GM10266 (cell line): ENCODE results near the gene ZNF280D.

Source experiments
- DNase-seq: peaks from one replicate; pipeline ENCODE4 v3.0.0; 2012; ENCODE audit errors: extremely low spot score
- CTCF ChIP-seq: IDR thresholded peaks from 2 replicates; pipeline ENCODE4 v1.5.1; 2012; ENCODE audit warnings: mild to moderate bottlenecking, low read depth; ENCODE audit not compliant: control insufficient read depth, insufficient read depth; ENCODE audit errors: missing control alignments

Gene ZNF280D

GRCh38 chr15:56725386-56725785 lies 7.9 kb downstream of the ZNF280D start:
- no peak for TF ChIP-seq CTCF
- DNase-seq, result no peak

GRCh38 chr15:56724232-56724631 lies 9.1 kb downstream of the ZNF280D start:
- TF ChIP-seq CTCF, result no peak
- no peak for DNase-seq

- DNase-seq, result no peak
- TF ChIP-seq CTCF, result no peak
These were observed 9.5 kb downstream of the ZNF280D start for GRCh38 chr15:56723787-56724186.

- DNase-seq, result no peak
- no peak for TF ChIP-seq CTCF
These were observed 13.3 kb downstream of the ZNF280D start for GRCh38 chr15:56719774-56720555.

- DNase-seq, result no peak
- no peak for TF ChIP-seq CTCF
These were observed 14.2 kb downstream of the ZNF280D start for GRCh38 chr15:56719021-56719612.

GRCh38 chr15:56718560-56718959 lies 14.7 kb downstream of the ZNF280D start:
- no peak for TF ChIP-seq CTCF

GRCh38 chr15:56716334-56716733 lies 17.0 kb downstream of the ZNF280D start:
- no peak for DNase-seq

More at GRCh38 chr15:56718560-56718959, 14.7 kb downstream of the ZNF280D start:
- no peak for DNase-seq

More at GRCh38 chr15:56716334-56716733, 17.0 kb downstream of the ZNF280D start:
- TF ChIP-seq CTCF, result no peak
